GM18868 (cell line): ENCODE measurements around the gene POGLUT2.

Experiments
- ATAC-seq: cut with Tn5 transposase; IDR thresholded peaks from one replicate; pipeline ENCODE4 v1.9.1; 2021; ENCODE audit warnings: mild to moderate bottlenecking, moderate library complexity; ENCODE audit not compliant: unreplicated experiment

POGLUT2 gene

DNA sequence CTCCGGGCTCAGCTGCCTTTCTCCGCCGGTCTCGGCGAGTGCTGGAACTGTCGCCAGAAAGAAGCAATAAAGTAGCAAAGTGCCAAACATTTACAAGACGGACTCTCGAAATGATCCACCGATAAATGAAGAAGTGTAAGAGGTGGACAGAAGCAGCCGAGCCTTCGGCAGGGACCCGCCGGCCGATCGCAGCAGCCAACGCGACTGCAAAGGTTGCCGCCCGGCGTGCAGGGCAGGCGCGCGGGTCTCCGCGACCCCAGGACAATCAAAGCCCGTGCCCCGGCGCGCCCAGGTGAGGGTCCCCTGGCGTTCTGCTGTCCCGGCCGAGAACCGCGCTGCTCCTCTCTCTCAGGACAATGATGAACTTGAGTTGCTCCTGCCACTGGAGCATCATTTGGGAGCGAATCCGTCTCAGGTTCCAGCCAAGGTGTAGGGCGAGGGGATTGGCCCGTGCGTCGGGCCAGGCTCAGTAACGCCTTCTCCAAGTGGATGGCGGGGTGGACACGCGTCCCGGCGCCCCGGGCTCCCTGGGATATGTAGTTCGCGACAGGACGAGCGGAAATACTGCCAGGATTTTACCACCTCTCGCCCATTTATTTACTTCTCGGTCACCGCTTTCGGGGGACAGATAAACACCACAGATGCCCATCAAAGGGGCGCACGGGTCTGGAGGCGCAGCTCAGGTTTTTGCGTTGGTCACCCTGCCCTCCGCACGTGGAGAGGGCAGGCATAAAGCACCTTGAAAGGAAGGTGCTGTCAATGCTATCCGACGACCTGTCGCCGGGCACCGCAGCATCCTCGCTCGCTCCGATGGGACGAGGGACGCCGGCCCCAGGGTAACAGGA is at the start of gene POGLUT2, which contains the start of gene BIVM:
POGLUT2 (minus strand) TSS at position 396 of the 845 bp plus-strand sequence; CDS start at position 90, 306 bp downstream.
BIVM (plus strand) TSS at position 539 of the 845 bp plus-strand sequence. CDS start 8,149 bp downstream, outside the sequence.
- peak; percentile 82 for ATAC-seq

DNA sequence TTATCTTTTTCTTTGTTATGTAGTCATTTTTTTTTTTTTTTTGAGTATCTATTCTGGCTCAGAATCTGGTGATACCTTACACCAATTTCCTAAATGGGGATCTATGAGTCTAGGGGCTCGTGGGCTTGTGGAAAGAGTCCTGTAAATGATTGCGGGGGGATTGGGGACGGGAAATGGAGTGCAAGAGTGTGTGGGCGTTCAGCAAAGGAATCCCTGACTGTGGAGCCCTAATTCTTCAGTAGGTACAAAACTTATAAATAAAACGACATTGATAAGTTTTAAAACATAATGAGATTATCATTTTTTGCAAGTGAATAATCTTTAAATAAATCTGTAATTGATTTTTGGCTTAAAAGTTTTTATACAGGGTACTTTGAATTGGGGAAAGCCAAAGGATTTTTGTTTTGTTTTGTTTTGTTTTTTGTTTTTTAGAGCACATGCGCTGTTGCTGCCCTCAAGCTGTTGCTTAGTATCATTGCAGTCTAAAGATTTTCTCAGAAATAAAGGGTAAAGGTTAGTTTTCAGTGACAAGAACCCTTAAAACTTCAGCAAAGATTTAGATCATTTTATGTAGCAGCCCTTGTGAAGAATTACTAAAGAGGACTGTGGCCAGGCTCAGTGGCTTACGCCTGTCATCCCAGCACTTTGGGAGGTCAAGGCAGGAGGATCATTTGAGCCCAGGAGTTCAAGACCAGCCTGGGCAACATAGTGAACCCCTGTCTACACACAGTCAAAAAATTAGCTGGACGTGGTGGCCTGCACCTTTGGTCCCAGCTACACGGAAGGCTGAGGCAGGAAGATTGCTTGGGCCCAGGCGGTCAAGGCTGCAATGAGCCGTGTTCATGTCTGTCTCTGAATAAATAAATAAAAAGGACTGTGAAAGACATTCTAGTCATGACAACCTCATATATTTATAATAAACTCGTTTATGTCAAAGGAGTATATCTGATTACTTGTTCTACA is 48.8 kb upstream of the POGLUT2 start:
- peak; percentile 9 for ATAC-seq

DNA sequence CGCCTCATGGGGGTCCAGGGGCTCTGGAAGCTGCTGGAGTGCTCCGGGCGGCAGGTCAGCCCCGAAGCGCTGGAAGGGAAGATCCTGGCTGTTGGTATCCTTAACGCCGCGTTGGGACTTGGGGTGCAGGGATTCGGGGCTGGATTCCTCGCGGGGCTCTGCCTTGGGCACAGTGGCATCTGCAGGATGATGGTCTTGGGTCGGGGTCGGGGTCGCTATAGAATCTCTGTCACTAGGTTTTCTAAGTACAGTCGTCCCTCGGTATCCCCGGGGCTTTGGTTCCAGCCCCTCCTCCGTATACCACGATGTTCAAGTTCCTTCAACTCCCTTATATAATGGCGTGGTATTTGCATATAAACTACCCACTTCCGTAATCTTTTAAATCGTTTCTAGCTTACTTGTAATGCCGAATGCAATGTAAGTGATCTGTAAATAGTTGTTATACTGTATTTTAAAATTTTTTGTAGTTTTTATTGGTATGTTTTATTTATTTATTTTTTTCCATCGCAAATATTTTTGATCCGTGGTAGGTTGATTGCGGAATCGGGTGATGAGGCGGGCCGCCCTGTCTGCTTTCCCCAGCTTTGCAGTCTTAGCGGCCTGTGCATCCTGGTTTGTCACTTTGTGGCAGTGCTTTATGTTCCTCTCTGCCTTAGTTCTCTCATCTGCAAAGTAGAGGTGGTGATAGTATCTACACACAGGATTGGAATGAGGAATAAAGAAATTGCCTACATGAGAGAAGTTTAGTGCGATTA is 47.7 kb upstream of the POGLUT2 start:
- ATAC-seq = peak; percentile 36

DNA sequence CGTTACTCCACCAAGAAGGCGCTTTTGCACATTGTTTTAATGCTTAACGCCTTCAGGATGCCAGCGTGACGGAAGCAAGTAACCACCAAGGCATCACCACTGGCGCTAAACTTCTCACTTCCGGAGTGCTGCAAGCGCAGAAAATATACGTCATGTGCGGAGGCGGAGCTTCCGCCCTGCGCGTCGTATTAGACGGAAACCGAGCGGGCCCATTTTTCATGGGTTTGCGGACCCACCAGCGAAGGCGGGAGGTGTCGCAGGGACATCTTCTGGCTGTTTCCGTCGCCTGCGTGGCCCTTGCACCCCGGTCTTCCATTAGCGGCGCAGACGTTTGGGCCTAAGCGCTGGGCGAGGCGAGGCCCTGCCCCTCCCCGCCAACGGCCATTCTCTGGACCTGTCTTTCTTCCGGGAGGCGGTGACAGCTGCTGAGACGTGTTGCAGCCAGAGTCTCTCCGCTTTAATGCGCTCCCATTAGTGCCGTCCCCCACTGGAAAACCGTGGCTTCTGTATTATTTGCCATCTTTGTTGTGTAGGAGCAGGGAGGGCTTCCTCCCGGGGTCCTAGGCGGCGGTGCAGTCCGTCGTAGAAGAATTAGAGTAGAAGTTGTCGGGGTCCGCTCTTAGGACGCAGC is 47.0 kb upstream of the POGLUT2 start, which contains the start of gene ERCC5:
ERCC5 (plus strand) TSS at position 403 of the 631 bp plus-strand sequence. CDS start 235 bp downstream, outside the sequence.
- peak; percentile 86 for ATAC-seq

DNA sequence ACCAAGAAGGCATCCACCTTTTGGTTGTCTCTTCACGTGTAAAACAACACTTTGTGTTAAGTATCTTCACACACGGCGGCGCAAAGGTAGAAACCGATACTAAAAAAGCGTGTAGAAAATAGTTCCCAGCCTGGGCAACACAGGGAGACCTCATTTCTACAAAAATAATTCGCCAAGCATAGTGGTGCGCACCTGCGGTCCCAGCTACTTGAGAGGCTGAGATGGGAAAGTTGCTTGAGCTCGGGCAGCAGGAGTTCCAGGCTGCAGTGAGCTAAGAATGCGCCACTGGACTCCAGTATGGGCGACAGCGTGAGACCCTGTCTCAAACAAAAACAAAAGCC is 46.5 kb upstream of the POGLUT2 start:
- ATAC-seq = peak; percentile 15

DNA sequence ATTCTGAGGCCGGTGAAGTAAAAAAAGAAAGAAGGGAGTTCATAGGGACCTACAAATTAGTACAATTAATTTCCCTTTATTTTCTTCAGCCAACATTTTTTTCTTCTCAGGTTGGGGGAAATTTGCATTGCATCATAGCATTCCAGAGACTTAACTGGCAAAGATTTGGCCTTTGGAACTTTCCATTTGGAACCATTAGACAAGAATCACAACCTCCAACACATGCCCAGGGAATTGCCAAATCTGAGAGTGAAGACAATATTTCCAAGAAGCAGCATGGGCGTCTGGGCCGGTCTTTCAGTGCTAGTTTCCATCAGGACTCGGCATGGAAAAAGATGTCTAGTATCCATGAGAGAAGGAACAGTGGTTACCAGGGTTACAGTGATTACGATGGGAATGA is 40.7 kb upstream of the POGLUT2 start:
- no peak for ATAC-seq

DNA sequence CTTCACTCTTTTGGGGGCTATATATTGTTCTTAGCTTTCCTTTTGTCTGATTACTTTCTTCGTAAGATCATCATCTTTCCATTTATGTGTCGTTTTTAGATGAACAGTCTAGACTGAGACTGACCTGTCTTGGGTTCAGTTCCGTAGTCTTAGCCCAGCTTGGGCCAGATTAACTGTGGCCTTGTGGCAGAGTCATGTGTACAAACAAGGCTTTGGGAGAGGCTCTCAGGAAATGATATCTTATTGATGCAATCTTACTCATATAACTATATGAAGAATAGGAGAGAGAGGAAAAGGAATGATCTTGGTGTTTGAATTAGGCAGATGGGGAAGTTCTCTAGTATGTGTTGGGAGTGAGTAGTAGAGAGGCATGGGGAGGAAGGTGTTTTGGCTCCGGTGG is 40.2 kb upstream of the POGLUT2 start:
- ATAC-seq = no peak

DNA sequence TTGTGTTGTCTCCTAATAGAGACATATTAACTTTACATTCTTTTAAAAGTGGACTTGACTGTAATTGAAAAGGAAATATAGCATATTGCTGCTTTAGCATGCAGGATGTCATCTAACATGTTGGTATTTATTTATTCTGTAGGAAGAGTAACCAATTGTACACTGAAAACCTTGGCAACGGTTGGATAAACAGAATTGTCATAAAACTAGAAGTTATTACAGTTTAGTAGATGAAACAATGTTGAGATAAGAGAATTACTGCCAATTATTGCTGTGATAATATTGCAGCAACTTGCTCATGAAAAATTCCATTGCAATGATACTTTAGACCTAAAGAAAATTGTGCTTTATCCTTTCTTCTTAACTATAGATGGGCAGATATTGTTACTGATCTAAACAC is 39.5 kb upstream of the POGLUT2 start:
- ATAC-seq = no peak

DNA sequence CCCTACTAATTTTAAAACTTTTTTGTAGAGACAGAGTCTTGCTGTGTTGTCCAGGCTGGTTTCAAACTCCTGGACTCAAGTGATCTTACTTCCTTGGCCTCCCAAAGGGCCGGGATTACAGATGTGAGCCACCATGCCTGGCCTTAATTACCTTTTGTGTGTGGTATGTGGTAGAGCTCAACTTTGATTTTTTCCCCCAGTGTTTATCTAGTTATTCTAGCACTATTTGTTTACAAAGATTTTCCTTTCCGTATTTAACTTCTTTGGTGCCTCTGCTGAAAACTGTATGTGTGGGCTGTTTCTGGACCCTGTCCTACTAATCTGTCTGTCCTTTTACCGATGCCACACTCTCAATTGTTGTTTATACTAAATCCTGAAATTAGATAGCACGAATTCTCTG is 37.7 kb upstream of the POGLUT2 start:
- no peak for ATAC-seq

DNA sequence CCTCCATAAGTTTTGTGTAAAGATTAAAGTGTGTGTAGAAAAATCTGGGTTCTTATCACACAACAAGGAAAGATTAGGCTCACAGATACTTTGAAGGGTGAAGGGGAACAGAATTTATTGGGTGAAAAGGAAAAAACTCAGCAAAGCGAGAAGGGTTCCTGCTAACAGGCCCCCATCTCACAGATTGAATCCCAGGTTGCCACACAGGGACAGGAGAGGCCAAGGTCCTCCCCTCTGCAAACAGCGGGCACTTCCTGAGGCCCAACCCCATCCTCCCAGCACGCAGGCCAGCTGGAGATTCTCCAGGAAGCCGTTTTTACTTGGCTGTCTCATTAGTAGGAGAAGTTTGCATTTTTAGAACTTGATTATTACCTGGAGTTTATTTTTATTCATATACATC is 31.9 kb upstream of the POGLUT2 start:
- no peak for ATAC-seq

DNA sequence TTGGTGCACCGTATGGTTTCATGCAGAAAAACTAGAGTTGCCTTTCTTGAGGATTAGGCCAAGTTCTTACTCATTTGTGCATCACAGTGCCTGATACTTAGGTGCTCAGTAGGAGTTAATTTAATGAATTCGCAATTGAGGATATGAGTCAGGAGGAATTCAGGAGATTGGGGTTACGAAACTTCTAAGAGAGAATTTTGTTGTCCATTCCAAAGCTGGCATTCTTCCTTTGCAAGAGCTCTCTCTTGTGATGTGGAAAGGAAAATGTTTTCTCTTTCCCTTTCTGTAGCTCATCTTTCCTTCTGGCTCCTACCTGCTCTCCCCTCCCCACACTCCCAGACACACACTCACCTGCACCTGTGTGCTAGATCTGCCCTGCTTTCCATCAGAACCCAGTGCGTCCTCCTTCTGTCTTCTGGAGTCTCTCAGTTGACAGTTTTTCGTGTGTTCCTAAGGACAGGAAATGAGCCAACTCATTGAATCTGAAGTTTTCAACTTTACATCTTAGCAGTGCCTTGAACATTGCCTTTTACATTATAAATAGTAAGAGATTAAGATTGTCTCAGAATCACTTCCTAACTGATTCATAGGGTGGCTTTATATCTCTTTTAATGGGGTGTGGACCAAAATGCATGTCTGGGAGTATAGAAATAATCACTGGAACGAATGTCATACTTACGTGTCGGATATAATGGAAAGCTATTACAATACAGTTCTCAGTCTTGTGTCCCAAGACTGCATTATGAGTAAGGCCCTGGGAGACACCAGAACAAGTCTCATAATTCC is 27.3 kb upstream of the POGLUT2 start:
- no peak for ATAC-seq

DNA sequence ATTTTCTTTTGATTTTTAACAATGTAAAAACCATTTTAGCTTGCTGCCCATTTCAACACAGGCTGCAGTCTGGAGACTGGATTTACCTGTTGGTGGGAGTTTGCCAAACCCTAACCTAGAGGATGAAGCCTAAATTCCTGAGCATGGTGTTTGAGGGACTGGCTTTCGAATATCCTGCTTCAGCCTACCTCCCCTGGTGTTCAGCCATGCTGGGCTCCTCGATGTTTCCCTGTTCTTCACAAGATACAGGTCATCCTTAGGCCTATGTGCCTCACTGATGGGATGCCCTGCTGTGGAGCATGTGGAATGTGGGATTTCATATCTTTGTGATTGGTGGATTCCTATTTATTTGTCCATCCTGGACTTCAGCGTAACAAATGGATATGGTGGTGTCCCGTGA is 26.6 kb upstream of the POGLUT2 start:
- no peak for ATAC-seq

DNA sequence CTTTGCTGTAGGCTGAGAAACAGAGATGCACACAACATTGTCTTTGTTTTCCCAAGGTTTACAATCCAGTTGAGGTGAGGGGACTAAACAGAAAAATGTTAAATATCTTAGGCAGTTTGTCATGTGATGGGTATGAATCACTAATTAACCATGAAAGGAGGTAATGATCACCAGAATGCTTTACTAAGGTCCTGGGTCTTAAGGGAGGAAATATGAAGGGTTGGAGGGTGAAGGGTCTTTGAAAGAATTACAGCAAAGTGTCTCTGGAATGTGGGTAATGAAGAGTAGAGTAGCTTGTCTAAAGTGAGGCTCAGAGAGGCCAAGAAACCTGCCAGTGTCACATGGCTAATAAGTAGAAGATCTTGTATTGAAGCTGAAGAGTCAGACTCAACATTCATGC is 19.1 kb upstream of the POGLUT2 start:
- no peak for ATAC-seq

DNA sequence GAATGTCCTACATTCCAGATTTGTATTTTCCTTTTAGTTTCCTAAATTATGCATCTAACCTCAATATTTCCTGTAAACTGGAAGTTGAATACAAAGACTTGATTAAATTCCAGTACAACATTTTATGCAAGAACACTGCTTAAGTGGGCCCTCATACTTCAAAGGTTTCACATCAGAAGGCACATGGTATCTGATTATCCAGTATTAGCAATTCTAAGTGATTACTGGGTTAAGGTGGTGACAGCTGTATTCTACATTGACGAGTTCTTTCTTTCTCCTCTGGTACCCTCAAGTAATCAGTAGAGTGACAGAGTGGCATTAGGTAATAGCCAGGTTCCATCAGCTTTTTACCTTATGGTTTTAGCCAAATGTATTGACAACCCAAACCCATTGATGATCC is 18.5 kb upstream of the POGLUT2 start:
- no peak for ATAC-seq

DNA sequence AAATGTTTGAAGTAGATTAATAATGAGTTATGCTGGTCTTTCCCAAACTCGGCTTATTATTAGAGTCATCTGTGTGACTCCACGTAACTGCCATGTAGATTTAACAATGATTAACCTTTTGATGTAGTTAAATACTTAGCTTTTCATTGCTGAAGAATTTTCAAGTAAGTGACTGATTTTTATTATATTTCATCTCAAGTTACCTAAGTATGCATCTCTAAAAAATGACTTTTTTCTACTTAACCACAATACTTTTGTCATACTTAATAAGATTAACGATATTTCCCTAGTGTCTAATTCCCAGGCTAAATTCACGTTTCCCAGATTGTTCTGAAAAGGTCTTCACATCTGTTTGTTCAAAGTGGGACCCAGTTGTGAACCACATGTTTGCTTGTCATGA is 17.9 kb upstream of the POGLUT2 start:
- ATAC-seq = no peak

DNA sequence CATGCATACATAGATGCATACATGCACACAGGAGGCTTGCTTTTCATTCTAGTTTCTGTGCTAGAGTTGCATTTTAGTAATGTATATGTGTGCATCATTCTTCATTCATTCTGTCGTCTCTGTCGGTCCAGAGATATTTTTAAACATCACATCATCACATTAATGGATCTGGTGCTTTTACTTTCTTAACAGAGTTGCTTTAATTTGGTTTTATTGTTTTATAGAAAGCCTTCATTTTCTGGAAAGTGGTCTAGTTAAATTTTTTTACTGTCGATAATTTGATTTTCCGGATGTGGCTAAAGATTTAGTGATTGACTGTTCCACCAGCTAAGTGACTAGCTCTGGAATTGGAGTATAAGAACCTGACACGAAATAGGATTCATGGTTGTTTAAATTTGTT is 17.0 kb upstream of the POGLUT2 start:
- no peak for ATAC-seq

DNA sequence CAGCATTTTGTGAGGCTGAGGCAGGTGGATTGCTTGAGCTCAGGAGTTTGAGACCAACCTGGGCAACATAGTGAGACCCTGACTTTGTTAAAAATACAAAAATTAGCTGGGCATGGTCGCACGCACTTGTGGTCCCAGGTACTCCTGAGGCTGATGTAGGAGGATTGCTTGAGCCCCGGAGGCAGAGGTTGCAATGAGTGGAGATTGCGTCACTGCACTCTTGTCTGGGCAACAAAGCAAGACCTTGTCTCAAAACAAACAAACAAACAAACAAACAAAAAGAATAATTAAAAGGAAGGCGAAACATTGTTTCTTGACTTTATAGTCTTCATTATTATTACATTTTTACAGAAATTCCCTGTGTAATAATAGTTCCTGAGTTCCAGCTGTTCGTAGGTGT is 16.0 kb upstream of the POGLUT2 start:
- ATAC-seq = no peak

DNA sequence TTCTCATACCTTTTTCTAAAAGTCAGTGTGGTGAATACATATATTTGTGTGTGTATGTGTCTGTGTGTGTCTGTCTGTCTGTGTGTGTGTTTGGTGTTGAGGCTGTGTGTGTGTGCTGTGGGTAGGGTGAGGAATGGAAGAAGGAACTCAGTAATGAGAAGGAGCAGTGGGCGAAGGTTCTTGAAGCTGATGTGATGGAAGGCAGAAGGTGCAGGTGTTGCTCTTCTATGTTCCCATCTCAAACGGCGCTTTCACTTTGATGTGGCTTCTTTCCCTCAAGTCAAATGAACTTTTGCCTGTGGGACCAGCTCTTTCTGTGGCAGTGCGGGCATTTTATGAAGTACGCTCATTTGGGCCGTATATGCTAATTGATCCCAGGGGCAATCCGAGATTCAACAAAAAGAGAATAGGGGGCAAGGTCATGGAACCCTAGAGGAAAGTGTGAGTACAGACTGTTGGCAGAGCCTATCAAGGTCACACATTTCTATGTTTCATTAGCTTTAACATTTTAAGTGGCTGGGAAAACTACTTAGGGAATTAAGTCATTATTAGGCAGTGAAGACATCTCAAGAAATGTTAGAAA is 15.3 kb upstream of the POGLUT2 start:
- no peak for ATAC-seq

DNA sequence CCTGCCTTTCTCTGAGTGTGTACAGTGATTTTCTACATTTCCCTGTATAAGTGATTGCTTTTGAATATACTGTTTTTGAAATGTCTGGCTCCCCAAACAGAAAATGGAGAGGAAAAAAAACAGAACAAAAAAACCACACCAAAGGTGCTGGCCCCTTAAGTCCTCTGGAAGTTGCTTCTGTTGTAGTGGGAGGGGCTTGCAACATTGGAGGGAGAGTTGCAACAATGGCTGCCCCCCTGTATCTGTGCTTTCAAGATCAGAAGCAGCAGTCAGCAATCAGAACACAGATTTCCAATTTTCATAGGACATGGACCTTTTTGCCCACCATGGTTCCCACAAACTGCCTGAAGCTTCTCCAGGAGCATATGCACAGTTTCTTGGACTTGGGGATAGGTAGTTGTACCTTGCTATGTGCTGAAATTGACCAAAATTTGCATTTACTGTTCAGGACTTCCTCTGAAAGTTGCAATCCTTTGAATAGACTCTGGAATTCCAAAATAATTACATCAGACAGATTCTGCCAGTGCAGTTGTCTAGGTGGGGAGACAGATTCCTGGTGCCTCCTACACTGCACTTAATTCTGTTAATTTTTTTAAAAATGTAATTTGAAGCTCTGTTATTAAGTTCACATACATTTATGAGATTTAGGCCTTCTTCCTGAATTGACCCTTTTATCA is 14.0 kb upstream of the POGLUT2 start:
- no peak for ATAC-seq
